OCI-LY7 (cell line): Measurements from ENCODE around the gene TRIM50. TPM values are rescaled to one million over a fixed set of nuclear protein-coding genes. Genes with fewer than 3 reads are reported as not detected.
"Not testable (repeated sequence)": the region's sequence is repeated elsewhere in the genome, so short reads cannot be mapped to it uniquely, and the experiment has no call there.

Source experiments
- BruUV-seq: library from RNA; stranded (reverse); fragments of 400-500 nt; replicated peaks from 2 replicates; lab custom pipeline; 2021; lab: Mats Ljungman, UMichigan
- CTCF ChIA-PET: fragments of 300-600 bp; sonication (Branson Sonifier 250); formaldehyde crosslinking; loops from one replicate; lab custom pipeline; 2022; ENCODE audit warnings: antibody characterized with exemption; ENCODE audit not compliant: unreplicated experiment; lab: Charles Lee
- POLR2A ChIA-PET: fragments of 300-600 bp; sonication (Branson Sonifier 250); formaldehyde crosslinking; loops from one replicate; lab custom pipeline; 2022; ENCODE audit warnings: antibody characterized with exemption; lab: Charles Lee
- DNase-seq: peaks from one replicate; pipeline ENCODE4 v3.0.0-alpha.2; 2015; ENCODE audit warnings: low spot score
- H2AFZ ChIP-seq: fragments of 200-600 bp; sonication (generic), shearing (Covaris generic); 2 replicates; pipeline ENCODE4 v1.6.1; 2014; ENCODE audit warnings: mild to moderate bottlenecking, antibody characterized with exemption, low read length, moderate library complexity
- H3K27ac ChIP-seq: fragments of 200-600 bp; sonication (generic); 2 replicates; pipeline ENCODE4 v1.5.1; 2014; ENCODE audit warnings: mixed run types, low read depth, mild to moderate bottlenecking, moderate library complexity, low read length, inconsistent platforms; ENCODE audit not compliant: poor library complexity, severe bottlenecking
- H3K36me3 ChIP-seq: fragments of 200-600 bp; sonication (generic); 2 replicates; pipeline ENCODE4 v1.6.1; 2014; ENCODE audit warnings: mild to moderate bottlenecking, antibody characterized with exemption, low read length, moderate library complexity, mixed read lengths; ENCODE audit not compliant: insufficient read depth
- H3K4me1 ChIP-seq: fragments of 200-600 bp; sonication (generic); 2 replicates; pipeline ENCODE4 v1.5.1; 2014; ENCODE audit warnings: mild to moderate bottlenecking, low read length; ENCODE audit not compliant: insufficient read depth, poor library complexity, severe bottlenecking
- H3K4me2 ChIP-seq: fragments of 200-600 bp; sonication (generic); 2 replicates; pipeline ENCODE4 v1.6.1; 2014; ENCODE audit warnings: mild to moderate bottlenecking, low read length
- H3K4me3 ChIP-seq: fragments of 200-600 bp; sonication (generic); 2 replicates; pipeline ENCODE4 v1.5.1; 2014; ENCODE audit warnings: mild to moderate bottlenecking, low read depth, low read length; ENCODE audit not compliant: poor library complexity, severe bottlenecking
- H3K79me2 ChIP-seq: fragments of 200-600 bp; sonication (generic); 2 replicates; pipeline ENCODE4 v1.6.1; 2016; ENCODE audit warnings: low read depth, mild to moderate bottlenecking, low read length, moderate library complexity, mixed read lengths; ENCODE audit not compliant: insufficient read depth
- H3K9me2 ChIP-seq: fragments of 200-600 bp; sonication (generic); 2 replicates; pipeline ENCODE4 v1.6.1; 2016; ENCODE audit warnings: mild to moderate bottlenecking, low read length, mixed read lengths; ENCODE audit not compliant: insufficient read depth
- H3K9me3 ChIP-seq: fragments of 200-600 bp; sonication (generic); 2 replicates; pipeline ENCODE4 v1.6.1; 2014; ENCODE audit warnings: mild to moderate bottlenecking, mixed run types, low read length, mixed read lengths
- H4K20me1 ChIP-seq: fragments of 200-600 bp; sonication (generic); 2 replicates; pipeline ENCODE4 v1.6.1; 2014; ENCODE audit warnings: mild to moderate bottlenecking, antibody characterized with exemption, low read length, moderate library complexity, mixed read lengths; ENCODE audit not compliant: insufficient read depth
- intact Hi-C: fragments of 100-400 bp; cut with micrococcal nuclease; formaldehyde crosslinking; loops from one replicate; pipeline ENCODE4 v1.10.0; 2022; ENCODE audit not compliant: unreplicated experiment
- small RNA-seq: library from RNA; depleted of rRNA; stranded (forward); fragments of <200 nt; gene quantifications from one replicate; pipeline ENCODE3, GENCODE V24; 2014
- total RNA-seq, 2 experiments: library from RNA; depleted of rRNA in 1 of 2; stranded (reverse); fragments of >200 nt in 1 of 2; shearing (Covaris generic) in 1 of 2; gene quantifications; 2 replicates each; pipeline ENCODE4 v1.2.3, GENCODE V29; 2014 to 2022

TRIM50 gene
- total RNA-seq, 2 experiments from 2014 or later: 0.40 TPM; not detected in 1

DNA sequence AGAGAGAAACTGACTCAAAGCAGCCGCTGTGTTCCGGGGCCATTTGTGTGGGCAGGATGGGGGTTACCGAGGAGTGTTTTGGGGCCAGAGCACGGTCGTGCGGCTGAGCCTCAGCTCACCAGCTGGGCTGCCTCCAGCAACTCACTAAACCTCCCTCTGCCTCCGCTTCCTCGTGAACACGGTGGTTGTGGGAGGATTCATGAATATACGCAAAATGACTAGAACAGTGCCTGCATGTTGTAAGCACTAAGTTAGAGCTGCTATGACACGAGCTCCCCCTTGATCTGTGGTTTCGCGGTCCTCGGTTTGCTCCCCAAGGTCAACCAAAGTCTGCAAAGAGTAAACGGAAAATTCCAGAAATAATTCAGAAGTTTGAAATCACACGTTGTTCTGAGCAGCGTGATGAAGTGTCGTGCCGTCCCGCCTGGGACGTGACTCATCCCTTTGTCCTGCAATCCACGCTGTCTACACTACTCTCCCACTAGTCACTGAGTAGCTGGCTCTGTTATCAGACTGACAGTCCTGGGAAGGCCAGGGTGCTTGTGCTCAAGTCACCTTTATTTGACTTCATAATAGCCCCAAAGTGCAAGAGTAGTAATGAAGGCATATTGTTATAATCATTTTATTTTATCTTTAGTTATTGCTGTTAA, 61.0 kb downstream of the TRIM50 start:
- H3K4me1 ChIP-seq, H4K20me1 ChIP-seq, CTCF ChIA-PET, H3K9me2 ChIP-seq, H3K79me2 ChIP-seq, DNase-seq, POLR2A ChIA-PET, H3K36me3 ChIP-seq, BruUV-seq, H3K9me3 ChIP-seq, H2AFZ ChIP-seq, intact Hi-C loops, H3K4me3 ChIP-seq, H3K4me2 ChIP-seq, H3K27ac ChIP-seq: not testable (repeated sequence)

Small RNA genes within 50 kb of the gene (small RNA-seq; reads per million reads assigned to genes)
- not detected for gene RNU6-1080P

Other genes with a start within 250 kb of the TRIM50 start
- gene SPDYE9, start 242.0 kb downstream of the TRIM50 start, total RNA-seq (2014; rRNA removed; shearing (Covaris generic)): not detected in 2 replicates
- gene SPDYE9, start 242.0 kb downstream of the TRIM50 start, total RNA-seq (2022): not detected in 2 replicates
- gene NSUN5, start 19.3 kb downstream of the TRIM50 start, total RNA-seq (2014; rRNA removed; shearing (Covaris generic)): 43.2 and 66.7 TPM in 2 replicates
- gene NSUN5, start 19.3 kb downstream of the TRIM50 start, total RNA-seq (2022): 60.4 and 67.7 TPM in 2 replicates
- gene FKBP6, start 79 bp upstream of the TRIM50 start, total RNA-seq (2014; rRNA removed; shearing (Covaris generic)): not detected in 2 replicates
- gene FKBP6, start 79 bp upstream of the TRIM50 start, total RNA-seq (2022): not detected in 2 replicates
- not detected in 2 replicates for gene FZD9, start 105.7 kb upstream of the TRIM50 start, total RNA-seq (2014; rRNA removed; shearing (Covaris generic))
- not detected in 2 replicates for gene FZD9, start 105.7 kb upstream of the TRIM50 start, total RNA-seq (2022)
- gene BAZ1B, start 194.2 kb upstream of the TRIM50 start, total RNA-seq (2014; rRNA removed; shearing (Covaris generic)): 77.8 and 86.8 TPM in 2 replicates
- gene BAZ1B, start 194.2 kb upstream of the TRIM50 start, total RNA-seq (2022): 109 and 117 TPM in 2 replicates
- 27.7 and 31.7 TPM in 2 replicates for gene BCL7B, start 229.6 kb upstream of the TRIM50 start, total RNA-seq (2014; rRNA removed; shearing (Covaris generic))
- gene BCL7B, start 229.6 kb upstream of the TRIM50 start, total RNA-seq (2022): 47.1 and 51.7 TPM in 2 replicates